GM20431 (cell line): ENCODE measurements around the gene TF.

Experiments used
- in situ Hi-C: fragments of 300-500 bp; cut with MseI, MboI; formaldehyde crosslinking; loops from one replicate; pipeline ENCODE4 v1.15.0; 2020; ENCODE audit warnings: low sequenced_read_pairs; ENCODE audit not compliant: unreplicated experiment

Gene TF

DNA sequence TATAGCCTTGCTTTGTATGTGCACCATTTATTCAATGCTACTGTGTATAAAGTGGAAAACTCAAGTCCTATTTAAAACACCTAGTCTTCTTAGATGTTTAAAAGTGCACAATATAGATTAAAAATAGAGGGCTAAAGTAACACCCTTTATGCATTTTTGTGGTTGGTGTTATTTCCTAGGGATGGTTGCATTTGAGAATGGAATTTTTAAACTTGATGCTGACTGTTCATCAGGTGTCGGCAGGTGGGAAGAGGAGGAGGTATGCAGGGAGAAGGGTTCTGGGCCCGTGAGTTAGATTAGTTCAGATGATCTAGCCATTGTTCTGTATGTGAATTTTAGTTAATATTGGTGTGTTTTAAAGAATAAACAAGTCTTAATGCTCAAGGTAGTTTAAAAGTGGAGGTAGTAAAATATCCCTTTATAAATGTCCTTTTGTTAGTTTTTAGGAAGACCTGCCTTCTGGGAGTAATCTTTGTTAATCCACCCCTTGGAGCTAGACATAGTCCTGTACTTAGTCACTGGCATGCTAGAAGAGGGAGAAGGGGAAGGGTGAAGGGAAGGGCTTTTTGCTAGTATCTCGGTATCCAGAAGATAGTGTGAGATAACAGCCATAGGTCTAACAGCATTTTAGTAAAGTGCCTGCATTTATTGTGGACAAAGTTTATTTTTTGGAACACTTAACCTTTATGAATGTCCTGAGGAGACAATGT, 51.4 kb downstream of the TF start:
- in situ Hi-C loops = no loop called here

- in situ Hi-C loops = no loop called here
Observed at GRCh38 chr3:133799794-133800585, 53.8 kb downstream of the TF start.

- in situ Hi-C loops = no loop called here
Observed at GRCh38 chr3:133803469-133803868, 57.3 kb downstream of the TF start.

DNA sequence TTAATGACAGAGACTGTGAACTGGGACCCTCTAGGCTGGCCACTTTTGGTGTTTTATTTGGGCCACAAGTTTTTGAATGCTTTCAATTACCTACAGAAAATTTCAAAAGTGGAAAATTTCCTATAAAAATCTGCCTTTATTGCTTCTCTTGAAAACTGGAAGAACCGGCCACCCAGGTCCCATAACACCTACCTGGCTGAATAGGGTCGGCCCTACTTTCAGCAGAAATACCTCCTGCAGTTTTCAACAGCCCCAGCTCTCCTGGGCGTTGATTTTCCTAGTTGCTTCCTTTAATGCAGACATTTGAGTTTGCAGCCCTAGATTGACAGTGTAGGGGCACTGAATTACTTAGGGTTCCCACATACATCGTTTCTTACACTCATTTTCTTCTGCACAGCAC, 58.7 kb downstream of the TF start:
- in situ Hi-C loops = no loop called here

- in situ Hi-C loops = no loop called here
Observed at GRCh38 chr3:133805384-133805701, 59.1 kb downstream of the TF start.

DNA sequence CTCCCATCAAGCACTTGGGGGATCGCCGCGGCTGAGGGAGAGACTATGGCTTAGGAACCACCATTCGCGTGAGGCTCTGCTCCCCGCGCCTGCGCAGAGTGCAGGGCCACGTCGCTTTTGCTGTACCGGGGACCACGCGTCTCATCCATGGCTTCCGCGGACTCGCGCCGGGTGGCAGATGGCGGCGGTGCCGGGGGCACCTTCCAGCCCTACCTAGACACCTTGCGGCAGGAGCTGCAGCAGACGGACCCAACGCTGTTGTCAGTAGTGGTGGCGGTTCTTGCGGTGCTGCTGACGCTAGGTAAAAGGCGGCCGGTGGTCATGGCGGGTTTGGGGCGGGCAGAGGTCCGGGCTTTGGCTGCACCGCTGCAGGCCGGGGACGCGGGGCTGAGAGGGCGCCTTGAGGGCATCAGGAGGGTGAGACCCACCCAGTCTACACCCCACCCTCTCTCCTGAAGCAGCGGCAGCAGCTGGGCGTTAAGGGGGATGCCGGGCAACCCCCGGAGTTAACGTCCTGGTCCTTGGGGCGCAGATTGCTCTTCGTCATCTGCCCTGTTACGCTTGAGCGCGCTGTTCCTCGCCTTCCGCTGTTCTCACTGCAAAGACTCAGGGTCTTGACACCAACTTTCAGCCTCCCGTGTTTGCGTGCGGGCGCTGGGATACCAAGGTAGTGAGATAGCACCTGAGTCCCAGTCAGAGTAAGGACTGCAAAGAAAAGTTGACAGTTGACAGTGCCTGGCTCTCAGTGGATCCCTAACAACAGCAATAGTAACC, 59.7 kb downstream of the TF start, which contains the start of gene SRPRB:
SRPRB (plus strand) TSS at position 114 of the 774 bp plus-strand sequence; CDS start at position 148, 34 bp downstream.
- in situ Hi-C loops = no loop called here

DNA sequence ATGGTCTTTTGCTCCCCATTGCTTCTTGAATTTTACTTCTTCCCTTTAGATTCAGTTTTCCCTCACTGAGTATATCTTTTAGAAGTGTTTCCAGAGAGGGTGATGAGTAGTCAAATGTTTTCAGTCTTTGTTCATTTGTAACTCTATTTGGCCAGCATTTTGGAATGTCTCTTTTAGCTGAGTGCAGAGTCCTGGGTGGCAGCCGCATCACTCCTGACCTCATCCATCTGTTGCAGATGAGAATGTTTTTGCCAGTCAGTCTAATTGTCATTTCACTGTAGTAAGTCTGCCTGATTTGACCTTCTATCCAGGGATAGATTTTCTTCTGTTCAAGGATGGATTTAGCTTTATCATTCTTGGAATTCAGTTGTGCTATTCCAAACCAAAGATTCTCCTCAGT, 66.7 kb downstream of the TF start:
- in situ Hi-C loops = no loop called here

GRCh38 chr3:133815386-133815785, 69.2 kb downstream of the TF start:
- in situ Hi-C loops = no loop called here

DNA sequence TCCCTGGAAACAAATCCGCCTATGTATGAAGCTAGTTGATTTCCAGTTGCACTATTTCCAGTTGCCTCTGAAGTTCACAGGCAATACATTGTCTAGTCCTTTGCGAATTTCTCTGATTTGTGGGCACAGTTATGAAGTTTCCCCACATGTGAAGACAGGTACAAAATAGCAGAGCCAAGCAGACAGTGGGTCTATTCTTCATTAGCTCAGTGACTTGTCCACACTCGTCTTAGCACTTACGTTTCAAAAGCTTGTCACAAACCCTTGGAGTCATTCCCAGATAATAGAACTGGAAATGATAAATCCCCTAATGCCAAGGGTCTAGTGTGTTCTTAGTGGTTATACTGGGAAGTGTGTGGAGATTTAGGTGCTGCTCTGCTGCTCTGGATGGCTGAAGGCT, 73.9 kb downstream of the TF start:
- in situ Hi-C loops = no loop called here

DNA sequence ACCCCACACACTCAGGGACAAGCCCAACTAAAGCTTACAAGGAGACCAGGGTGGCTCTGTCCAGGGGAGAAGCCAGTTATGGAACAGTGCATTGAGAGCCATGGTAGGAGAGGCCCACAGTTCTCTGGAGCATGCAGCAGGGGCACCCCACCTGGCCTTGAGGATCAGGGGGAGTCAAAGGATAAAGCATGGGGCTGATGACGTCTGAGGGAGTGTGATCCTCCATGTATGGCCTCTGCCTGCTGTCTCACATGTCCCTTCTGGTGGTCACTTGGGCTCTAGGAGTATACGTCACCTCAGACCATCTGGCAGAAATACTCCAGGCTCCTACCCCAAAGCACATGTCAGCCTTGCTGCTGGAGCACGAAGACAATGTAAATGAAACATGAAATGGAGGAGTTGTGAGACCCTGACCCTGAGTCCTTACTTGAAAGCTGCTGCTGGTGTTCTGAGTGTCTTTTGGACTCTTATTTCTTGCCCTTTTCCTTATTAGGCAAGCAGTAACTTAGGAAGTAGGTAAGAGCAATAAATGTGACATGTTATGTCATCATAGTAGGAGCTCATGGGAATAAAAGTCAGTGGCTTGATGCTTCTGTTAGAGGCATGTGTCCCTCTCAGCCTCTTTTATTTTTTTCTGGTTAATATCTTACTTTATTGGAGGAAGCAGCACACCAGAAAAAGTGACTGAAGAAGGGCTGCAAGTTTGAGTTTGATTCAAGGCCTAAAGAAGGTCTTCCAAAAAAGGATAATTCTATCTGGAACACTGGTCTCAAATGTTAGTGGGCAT, 74.9 kb downstream of the TF start:
- in situ Hi-C loops = no loop called here

DNA sequence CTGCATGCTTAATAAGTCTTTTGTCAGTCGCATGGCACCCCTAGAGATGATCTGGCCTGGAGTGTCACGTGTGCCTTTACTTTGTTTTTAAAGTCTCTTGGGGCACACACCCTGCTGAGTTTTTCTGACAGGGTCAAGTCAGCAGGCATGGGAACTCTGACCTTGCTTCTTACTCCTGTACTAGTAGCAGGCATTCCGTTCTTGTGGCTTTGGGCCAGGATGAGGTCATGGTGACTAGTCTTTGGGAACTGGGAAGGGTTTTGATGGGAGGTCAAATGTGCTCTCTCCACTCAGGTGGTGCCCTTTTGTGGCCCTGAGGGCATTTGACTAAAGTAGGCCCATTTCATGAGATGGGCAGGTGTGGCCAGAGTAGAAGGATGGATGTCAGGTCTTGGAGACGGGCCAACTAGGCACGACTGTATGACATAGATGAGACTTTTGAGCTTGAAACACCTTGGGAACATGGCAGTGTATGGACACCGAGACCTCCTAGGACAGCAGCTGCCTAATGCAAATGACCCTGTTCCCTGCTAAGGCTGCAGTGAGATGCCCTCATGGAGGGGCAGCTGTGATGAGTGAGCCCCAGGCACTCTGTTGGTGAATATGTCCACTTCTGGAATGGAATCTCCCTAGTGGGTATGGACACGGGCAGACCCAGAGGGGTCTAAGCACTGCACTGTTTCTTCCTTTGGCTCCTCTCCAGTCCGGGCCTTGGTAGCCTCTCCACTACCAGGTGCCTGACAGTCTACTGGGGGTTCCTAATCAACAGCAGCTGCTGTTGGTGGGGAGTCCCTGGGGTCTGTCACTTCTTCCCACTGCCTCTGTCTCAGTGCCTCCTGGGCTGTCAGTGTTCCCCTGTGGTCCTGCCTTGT, 75.8 kb downstream of the TF start:
- in situ Hi-C loops = no loop called here

GRCh38 chr3:133824961-133825485, 78.8 kb downstream of the TF start:
- in situ Hi-C loops = no loop called here

GRCh38 chr3:133825969-133826727, 80.0 kb downstream of the TF start:
- in situ Hi-C loops = no loop called here

DNA sequence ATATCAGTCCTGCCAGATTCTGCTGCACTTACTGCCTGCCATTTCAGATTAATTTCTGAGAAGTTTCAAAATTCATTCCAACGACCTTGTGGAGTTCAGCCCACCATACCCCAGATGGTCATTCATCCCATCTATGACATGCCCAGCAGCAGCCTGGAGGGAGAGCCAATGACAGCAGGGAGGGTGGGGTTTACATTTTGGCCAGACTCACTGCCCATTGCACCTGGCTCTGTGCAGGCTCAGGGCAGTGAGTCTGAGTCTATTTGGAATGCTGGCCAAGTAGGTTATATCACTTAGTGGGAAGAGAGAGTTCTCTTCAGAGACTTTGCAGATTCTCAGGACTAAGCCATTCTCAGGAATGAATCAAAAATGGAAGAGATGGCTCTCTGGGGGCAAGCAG, 80.9 kb downstream of the TF start:
- in situ Hi-C loops = no loop called here

DNA sequence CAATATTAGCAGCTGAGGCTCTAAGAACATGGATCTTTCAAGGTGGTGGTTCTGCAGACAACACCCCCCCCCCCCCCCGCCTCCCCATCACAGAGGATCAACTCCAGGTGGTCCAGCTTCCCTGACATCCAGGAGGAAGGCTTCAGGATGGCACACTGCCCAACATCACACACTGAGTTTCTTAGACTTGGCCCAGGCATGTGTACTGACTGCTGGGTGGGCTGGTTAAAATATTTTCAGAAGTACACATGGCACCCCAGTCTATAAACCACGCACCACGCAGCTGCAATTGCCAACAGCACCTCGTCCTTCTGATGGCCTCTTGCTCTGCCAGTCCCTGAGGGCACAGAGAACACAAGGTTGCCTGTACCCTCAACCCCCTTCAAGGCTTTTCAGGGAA, 81.5 kb downstream of the TF start:
- in situ Hi-C loops = no loop called here

GRCh38 chr3:133828576-133829309, 82.5 kb downstream of the TF start:
- in situ Hi-C loops = no loop called here

DNA sequence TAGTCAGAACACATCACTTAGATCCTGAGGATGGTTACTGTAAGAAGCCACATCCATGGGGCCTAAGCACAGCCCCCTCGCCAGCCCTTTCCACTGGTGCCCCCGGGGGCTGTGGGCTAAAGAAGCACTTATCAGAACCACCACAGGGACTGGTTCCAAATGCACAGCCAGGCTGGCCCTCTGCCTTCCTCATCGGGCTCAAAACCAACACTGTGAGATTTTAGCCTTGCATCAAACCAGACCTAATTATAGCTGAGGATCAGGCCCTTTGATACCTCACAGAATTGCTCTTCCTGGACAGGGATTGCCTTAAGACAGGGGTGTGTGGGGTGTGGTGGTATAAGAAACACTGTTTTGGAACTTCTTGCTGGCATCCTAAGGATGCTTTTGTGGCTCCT, 83.1 kb downstream of the TF start:
- in situ Hi-C loops = no loop called here

GRCh38 chr3:133830071-133830470, 83.9 kb downstream of the TF start:
- in situ Hi-C loops = no loop called here
